Stimulated activated CD8-positive, alpha-beta memory T cell treated with anti-CD3 and anti-CD28 coated beads, Interleukin-4, amount 100 ng/mL, for 24 hours (primary cell): Measurements from ENCODE around the gene CTNNA3.
"Not testable (repeated sequence)": the region's sequence is repeated elsewhere in the genome, so short reads cannot be mapped to it uniquely, and the experiment has no call there.

Experiments used
- DNase-seq: peaks from one replicate; pipeline ENCODE4 v3.0.0-alpha.2; 2020; ENCODE audit warnings: low read depth

CTNNA3 gene

GRCh38 chr10:67246066-67246555 lies 449.9 kb downstream of the CTNNA3 start:
- no peak for DNase-seq

- no peak for DNase-seq
Measured at GRCh38 chr10:67242528-67242927, 453.5 kb downstream of the CTNNA3 start.

DNA sequence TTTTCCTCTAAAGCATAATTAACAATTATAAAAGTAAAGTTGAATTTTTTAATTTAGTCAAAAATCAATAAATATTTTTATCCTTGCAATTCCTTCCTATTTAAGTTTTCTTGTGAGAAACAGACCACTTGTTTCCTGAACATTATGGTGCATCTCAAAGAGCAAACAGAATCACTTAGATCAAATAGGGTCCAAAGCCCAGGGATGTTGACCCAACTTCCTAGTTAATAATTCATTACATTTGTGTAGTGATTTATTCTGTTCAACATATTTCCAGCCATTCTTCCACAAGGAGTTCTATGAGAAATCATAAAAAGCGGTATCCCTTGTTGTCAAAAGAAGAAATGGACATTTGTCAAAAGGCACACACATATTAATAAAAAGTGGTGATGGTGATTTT lies 454.5 kb downstream of the CTNNA3 start:
- no peak for DNase-seq

DNA sequence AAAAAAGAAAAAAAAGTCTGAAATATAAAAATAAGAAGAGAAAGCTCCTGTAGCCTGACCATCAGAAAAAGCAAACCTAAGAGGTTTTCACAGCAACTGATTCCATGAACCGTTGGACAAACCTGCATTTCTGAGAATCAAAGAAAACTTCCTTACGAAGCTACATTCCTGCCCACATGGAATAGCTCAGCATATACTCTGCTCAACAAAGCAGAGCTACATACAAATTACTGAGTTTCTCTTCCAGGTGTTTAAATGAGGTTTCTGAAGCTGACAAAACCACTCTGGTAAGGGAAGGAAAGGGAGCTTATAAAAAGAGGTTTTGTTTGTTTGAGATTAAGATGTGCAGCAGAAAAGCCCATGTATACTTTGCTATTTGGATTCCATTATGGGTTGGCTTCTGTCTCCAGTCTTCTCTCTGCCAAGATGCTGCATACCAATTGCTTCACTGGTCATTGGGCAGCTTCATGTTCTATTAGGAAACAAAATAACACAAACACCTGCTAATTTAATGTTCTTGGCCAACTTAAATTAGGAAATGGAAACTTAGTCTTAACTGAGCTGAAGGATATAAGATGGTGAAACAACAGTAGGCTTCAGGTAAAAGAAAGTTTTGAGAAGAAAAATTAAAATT lies 456.0 kb downstream of the CTNNA3 start:
- DNase-seq: no peak

- not testable (repeated sequence) for DNase-seq
Measured at GRCh38 chr10:67230680-67231500, 465.1 kb downstream of the CTNNA3 start.

DNA sequence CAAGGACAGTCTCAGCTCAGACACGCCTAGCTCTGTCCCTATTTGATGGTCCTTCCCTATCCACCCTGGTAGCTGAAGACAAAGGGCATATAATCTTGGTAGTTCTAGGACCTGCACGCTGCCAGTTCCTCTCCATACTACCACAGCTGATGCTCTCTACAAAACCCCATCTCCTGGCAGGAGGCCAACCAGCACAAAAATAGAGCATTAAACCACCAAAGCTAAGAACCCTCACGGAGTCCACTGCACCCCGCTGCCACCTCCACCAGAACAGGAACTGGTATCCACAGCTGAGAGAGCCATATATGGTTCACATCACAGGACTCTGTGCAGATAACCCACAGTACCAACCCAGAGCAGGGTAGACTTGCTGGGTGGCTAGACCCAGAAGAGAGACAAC lies 470.8 kb downstream of the CTNNA3 start:
- no peak for DNase-seq

GRCh38 chr10:67224553-67224952 lies 471.4 kb downstream of the CTNNA3 start:
- DNase-seq: no peak

- no peak for DNase-seq
Measured at GRCh38 chr10:67222934-67223333, 473.1 kb downstream of the CTNNA3 start.

DNA sequence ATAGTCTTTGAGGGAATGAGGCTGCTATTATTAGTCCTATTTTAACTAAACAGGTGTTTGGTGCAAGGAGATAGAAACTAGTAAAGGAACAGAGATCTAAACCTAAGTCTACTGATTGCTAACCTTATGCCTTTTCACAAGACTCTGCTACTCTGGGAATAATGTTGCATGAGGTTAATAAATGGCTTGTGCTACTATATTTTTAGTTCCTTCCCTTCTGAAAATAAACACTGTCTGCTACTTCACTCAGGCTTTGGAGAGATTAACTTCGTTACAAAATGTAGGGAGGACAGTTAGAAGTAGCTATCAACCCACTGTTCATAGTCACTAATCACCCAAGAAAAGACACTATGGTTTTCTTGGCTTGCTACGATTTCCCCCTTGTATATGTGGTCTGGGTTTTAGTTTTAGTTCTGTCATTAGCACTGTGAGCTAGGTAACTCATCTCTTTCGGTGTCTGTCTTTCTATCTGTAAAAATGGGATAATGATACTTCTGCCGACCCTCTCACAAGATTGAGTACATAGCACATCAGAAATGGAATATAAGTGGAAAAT lies 474.0 kb downstream of the CTNNA3 start:
- DNase-seq: no peak

GRCh38 chr10:67211680-67212079 lies 484.3 kb downstream of the CTNNA3 start:
- no peak for DNase-seq

- not testable (repeated sequence) for DNase-seq
Measured at GRCh38 chr10:67207923-67208322, 488.1 kb downstream of the CTNNA3 start.

- DNase-seq: no peak
Measured at GRCh38 chr10:67200913-67201564, 495.0 kb downstream of the CTNNA3 start.

- DNase-seq: no peak
Measured at GRCh38 chr10:67175354-67175753, 520.6 kb downstream of the CTNNA3 start.

GRCh38 chr10:67173787-67174186 lies 522.2 kb downstream of the CTNNA3 start:
- no peak for DNase-seq

DNA sequence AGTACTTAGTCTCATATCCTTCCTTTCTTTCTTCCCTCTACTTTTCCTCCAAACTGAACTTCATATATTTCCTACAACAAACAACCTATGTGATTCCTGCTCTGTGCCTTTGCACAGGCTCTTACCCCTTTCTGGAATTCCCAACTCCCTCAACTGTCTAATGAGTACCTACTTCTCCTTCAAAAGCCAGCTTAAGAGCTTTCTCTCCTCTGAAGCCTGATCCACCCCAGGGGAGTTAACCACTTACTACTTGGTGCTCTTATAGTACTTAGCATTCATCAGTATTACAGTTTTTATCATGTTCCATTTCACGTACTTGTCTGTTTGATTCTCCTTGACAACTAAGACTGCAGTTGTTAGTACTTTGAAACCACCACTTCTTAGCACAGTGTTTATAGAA lies 524.0 kb downstream of the CTNNA3 start:
- no peak for DNase-seq

- no peak for DNase-seq
Measured at GRCh38 chr10:67156239-67156638, 539.8 kb downstream of the CTNNA3 start.

- no peak for DNase-seq
Measured at GRCh38 chr10:67151471-67151870, 544.5 kb downstream of the CTNNA3 start.

DNA sequence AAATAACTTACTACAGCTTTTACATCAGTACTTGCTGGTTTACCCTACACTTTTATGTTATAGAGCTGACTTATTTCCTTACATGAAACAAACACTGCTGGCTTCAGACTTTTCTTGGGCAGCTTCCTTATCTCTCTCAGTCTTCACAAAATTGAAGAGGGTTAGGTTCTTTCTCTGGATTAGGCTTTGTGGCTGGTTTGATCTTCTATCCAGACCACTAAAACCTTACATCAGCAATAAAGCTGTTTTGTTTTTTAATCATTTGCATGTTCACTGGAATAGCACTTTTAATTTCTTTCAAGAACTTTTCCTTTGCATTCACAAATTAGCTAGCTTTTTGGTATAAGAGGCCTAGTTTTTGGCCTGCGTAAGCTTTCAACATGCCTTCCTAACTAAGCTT lies 551.5 kb downstream of the CTNNA3 start:
- no peak for DNase-seq

DNA sequence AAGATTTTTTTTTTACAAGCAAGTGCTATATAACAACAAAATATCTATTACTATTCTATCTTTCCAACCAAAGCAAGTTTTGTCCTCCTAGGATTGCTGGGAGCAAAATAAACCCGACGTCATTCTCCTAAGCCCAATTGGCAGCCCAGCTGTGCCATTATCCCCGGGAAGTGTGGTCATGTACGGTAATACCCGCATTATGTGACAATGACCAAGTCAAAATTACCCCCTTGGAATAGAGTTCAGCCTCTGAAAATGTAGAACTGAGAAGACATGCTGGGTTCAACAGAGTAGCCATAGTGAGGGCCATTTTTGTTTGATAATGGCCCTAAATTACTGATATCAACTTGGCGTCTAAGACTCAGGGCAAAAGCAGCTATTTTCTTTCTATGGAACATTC lies 554.7 kb downstream of the CTNNA3 start:
- no peak for DNase-seq

DNA sequence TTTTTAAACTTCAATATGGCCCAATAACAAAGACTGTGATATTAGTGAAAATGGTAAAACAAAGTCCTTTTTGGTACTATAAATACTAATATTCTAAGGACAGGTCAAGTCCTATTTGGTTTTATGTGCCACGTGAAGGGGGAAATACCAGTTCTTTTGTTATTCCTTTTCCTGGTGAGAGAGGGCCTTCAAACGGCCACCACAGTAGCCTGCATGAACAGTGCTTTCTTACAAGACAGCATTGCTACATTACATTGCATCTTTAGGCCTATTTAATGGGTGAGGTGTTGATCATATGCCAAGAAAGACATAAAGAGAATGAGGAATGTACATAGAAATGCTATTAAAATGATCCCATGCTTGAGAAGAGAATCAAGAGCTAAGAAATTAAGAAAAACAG lies 555.4 kb downstream of the CTNNA3 start:
- no peak for DNase-seq

- no peak for DNase-seq
Measured at GRCh38 chr10:67127441-67127840, 568.6 kb downstream of the CTNNA3 start.

DNA sequence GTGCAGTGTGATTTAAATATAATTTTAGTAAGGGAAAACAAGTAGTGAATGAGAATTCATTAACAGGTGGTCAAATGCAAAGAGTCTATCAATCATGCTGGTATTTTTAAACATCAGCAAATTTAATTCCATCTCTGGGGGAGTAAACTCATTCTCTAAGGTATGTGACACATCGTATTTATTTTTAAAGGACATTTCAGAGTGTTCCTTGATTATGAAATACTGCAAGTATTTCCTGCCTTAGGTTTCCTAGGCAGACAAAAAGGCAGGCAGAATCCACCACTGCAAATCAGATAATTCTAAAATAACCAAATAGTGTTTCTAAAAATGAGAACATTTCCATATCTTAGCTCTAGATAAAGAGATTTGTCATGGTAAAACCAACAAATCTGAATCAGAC lies 576.3 kb downstream of the CTNNA3 start:
- no peak for DNase-seq

- DNase-seq: no peak
Measured at GRCh38 chr10:67115972-67116371, 580.0 kb downstream of the CTNNA3 start.
